Fibroblast of mammary gland (primary cell): ENCODE data around the gene ARHGEF40.
"Not testable (repeated sequence)": the region's sequence is repeated elsewhere in the genome, so short reads cannot be mapped to it uniquely, and the experiment has no call there.

Source experiments
- DNase-seq: peaks from one replicate; pipeline ENCODE4 v3.0.0-alpha.2; 2010; ENCODE audit warnings: low read depth
- H3K4me3 ChIP-seq: 2 replicates; pipeline ENCODE4 v1.5.1; 2011; ENCODE audit warnings: low read depth, mild to moderate bottlenecking, low read length, moderate library complexity; ENCODE audit not compliant: control insufficient read depth
- CTCF ChIP-seq: conservative IDR thresholded peaks from 2 replicates; pipeline ENCODE4 v1.5.1; 2011; ENCODE audit warnings: low read depth, low read length, inconsistent platforms; ENCODE audit not compliant: control insufficient read depth, insufficient read depth

Gene ARHGEF40

GRCh38 chr14:21040370-21040925, 29.7 kb upstream of the ARHGEF40 start:
- TF ChIP-seq CTCF, result no peak
- no peak overlapping the region for H3K4me3 ChIP-seq

GRCh38 chr14:21040941-21041340, 29.2 kb upstream of the ARHGEF40 start:
- not testable (repeated sequence) for H3K4me3 ChIP-seq, DNase-seq

More at GRCh38 chr14:21040370-21040925, 29.7 kb upstream of the ARHGEF40 start:
- DNase-seq, result no peak

DNA sequence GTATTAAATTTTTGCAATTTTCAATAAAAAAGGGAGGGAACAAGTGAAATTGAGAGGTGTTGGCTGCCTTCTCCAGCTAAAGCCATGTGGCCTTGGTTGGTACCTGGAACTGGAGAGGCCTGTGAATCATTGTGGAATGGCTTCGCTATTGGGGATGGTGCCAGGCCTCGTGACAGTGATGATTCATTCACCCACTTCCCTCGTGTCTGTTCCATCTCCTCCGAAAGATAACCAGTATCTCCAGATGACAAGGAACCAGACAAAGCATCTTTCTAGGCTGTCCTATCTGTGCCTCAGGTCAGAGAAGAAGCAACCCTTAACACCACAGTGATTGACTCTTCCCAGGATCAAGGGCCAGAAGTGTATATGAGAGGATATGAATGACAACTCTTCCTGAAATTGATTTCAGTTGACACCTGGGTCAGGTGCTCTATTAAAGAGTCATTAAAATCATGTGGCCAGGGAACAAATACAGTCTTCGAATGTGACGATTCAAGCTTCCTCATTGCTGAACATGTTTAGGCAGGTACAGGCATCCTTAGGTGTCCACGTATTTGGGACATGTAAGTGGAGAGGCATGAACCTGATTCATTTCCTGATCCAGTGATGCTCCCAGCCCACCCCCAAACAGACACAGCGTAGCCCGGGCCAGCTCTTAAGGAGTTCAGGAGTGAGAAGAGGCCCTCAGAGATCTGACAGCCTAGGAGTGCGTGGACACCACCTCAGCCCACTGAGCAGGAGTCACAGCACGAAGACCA, 28.2 kb upstream of the ARHGEF40 start, which contains the start of gene RNASE7:
RNASE7 (plus strand) TSS at position 687 of the 758 bp plus-strand sequence. CDS start 631 bp downstream, outside the sequence.
- TF ChIP-seq CTCF, result no peak
- peak; percentile 66 for DNase-seq
- no peak within 1 kb of the TSS for H3K4me3 ChIP-seq

- H3K4me3 ChIP-seq, result no peak overlapping the region
- no peak for TF ChIP-seq CTCF
- DNase-seq, result no peak
Observed at GRCh38 chr14:21042918-21043317, 27.2 kb upstream of the ARHGEF40 start.

GRCh38 chr14:21043387-21043973, 26.6 kb upstream of the ARHGEF40 start:
- TF ChIP-seq CTCF, result no peak
- no peak overlapping the region for H3K4me3 ChIP-seq
- no peak for DNase-seq

GRCh38 chr14:21043974-21044618, 26.0 kb upstream of the ARHGEF40 start:
- no peak overlapping the region for H3K4me3 ChIP-seq
- DNase-seq, result no peak
- no peak for TF ChIP-seq CTCF

DNA sequence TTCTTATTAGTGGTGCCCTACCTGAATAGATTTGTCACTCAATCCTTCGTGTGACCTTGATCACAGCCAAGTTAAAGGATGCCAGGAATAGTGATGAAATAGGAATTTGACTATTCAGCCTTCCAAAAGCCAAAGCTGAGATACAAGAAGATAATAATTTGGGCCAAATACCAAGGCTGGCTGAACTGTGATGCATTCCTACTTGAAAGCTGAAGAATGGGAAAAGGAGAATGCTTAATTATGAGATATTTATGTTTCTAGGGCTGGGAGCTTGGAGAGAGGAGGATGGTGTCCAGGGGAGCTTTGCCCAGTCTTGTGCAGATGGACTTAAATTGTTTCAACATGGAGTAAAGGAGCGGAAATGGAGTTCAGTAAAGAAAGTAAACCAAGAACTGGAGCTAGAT, 22.7 kb upstream of the ARHGEF40 start:
- TF ChIP-seq CTCF, result no peak
- no peak for DNase-seq
- H3K4me3 ChIP-seq, result no peak overlapping the region
